Neural crest cell (in vitro differentiated cells): Measurements from ENCODE around the gene SUCLG2. TPM values are rescaled to one million over a fixed set of nuclear protein-coding genes. Genes with fewer than 3 reads are reported as not detected.

Experiments
- DNase-seq: peaks from one replicate; pipeline ENCODE4 v3.0.0; 2021; ENCODE audit warnings: low read depth, mixed read lengths, low spot score
- H3K27ac Mint-ChIP-seq: one replicate; pipeline ENCODE4 v1.8.0; 2021; ENCODE audit warnings: mild to moderate bottlenecking, mixed read lengths; ENCODE audit not compliant: unreplicated experiment
- H3K27me3 Mint-ChIP-seq: 2 replicates; pipeline ENCODE4 v1.8.0; 2021; ENCODE audit warnings: low read depth, mild to moderate bottlenecking, mixed read lengths
- H3K36me3 Mint-ChIP-seq: 2 replicates; pipeline ENCODE4 v1.8.0; 2021; ENCODE audit warnings: low read depth, mild to moderate bottlenecking, mixed read lengths
- H3K4me1 Mint-ChIP-seq: 2 replicates; pipeline ENCODE4 v1.8.0; 2021; ENCODE audit warnings: mixed read lengths
- H3K4me3 Mint-ChIP-seq: one replicate; pipeline ENCODE4 v1.8.0; 2021; ENCODE audit warnings: mild to moderate bottlenecking, mixed read lengths
- H3K9me3 Mint-ChIP-seq: 2 replicates; pipeline ENCODE4 v1.8.0; 2021; ENCODE audit warnings: mixed read lengths
- CTCF ChIP-seq: fragments of 200-600 bp; sonication (generic); conservative IDR thresholded peaks from 2 replicates; pipeline ENCODE4 v1.5.0; 2021; ENCODE audit warnings: antibody characterized with exemption, mild to moderate bottlenecking
- total RNA-seq: library from RNA; stranded (reverse); gene quantifications from 2 replicates; pipeline ENCODE4 v1.2.1, GENCODE V29; 2021

SUCLG2 gene
- total RNA-seq, 1 donor from 2014 or later: 36.4 TPM

- no peak for TF ChIP-seq CTCF
- H3K4me1 Mint-ChIP-seq: peaks cover 25% of the 10 kb centered on the region
- peaks cover 11% of the 10 kb centered on the region for H3K36me3 Mint-ChIP-seq
- DNase-seq: no peak
- peaks cover 9% of the 10 kb centered on the region for H3K9me3 Mint-ChIP-seq
- no peaks in the 10 kb centered on the region for H3K27me3 Mint-ChIP-seq
- no peak overlapping the region for H3K27ac Mint-ChIP-seq
- H3K4me3 Mint-ChIP-seq: no peak overlapping the region
Measured at GRCh38 chr3:67657192-67657591, 2.8 kb upstream of the SUCLG2 start.

GRCh38 chr3:67656614-67657013 is 2.2 kb upstream of the SUCLG2 start:
- Mint-ChIP-seq H3K27me3 (no peaks in the 10 kb centered on the region), H3K4me3 (no peak overlapping the region), H3K36me3 (peaks cover 16% of the 10 kb centered on the region), H3K9me3 (peaks cover 9% of the 10 kb centered on the region), H3K4me1 (peaks cover 31% of the 10 kb centered on the region), H3K27ac (no peak overlapping the region)
- no peak for TF ChIP-seq CTCF
- no peak for DNase-seq

- H3K9me3 Mint-ChIP-seq: peaks cover 9% of the 10 kb centered on the region
- DNase-seq: no peak
- no peak for TF ChIP-seq CTCF
- H3K4me3 Mint-ChIP-seq: peak overlapping the region; percentile 79
- H3K36me3 Mint-ChIP-seq: peaks cover 16% of the 10 kb centered on the region
- no peak overlapping the region for H3K27ac Mint-ChIP-seq
- peaks cover 39% of the 10 kb centered on the region for H3K4me1 Mint-ChIP-seq
- no peaks in the 10 kb centered on the region for H3K27me3 Mint-ChIP-seq
Measured at GRCh38 chr3:67655364-67656121, 1.1 kb upstream of the SUCLG2 start.

- peak overlapping the region; percentile 79 for H3K4me3 Mint-ChIP-seq
- peaks cover 46% of the 10 kb centered on the region for H3K4me1 Mint-ChIP-seq
- peaks cover 9% of the 10 kb centered on the region for H3K9me3 Mint-ChIP-seq
- no peaks in the 10 kb centered on the region for H3K27me3 Mint-ChIP-seq
- TF ChIP-seq CTCF: no peak
- DNase-seq: no peak
- peaks cover 16% of the 10 kb centered on the region for H3K36me3 Mint-ChIP-seq
- no peak overlapping the region for H3K27ac Mint-ChIP-seq
Measured at GRCh38 chr3:67654844-67655177, 399 bp upstream of the SUCLG2 start.

- Mint-ChIP-seq H3K27me3 (no peaks in the 10 kb centered on the region), H3K4me3 (peak overlapping the region; percentile 88), H3K4me1 (peaks cover 54% of the 10 kb centered on the region), H3K27ac (no peak overlapping the region), H3K9me3 (peaks cover 9% of the 10 kb centered on the region), H3K36me3 (peaks cover 16% of the 10 kb centered on the region)
- no peak for DNase-seq
- no peak for TF ChIP-seq CTCF
Measured at GRCh38 chr3:67653425-67654098, 850 bp downstream of the SUCLG2 start.
